ENCODE data around the gene HRG. TPM values are rescaled to one million over a fixed set of nuclear protein-coding genes. Genes with fewer than 3 reads are reported as not detected.
A peak's percentile ranks its signal among the peaks of the same experiment; 100 is the strongest.

Gene HRG
- total RNA-seq, 1 donor from 2014 or later: not detected

DNA sequence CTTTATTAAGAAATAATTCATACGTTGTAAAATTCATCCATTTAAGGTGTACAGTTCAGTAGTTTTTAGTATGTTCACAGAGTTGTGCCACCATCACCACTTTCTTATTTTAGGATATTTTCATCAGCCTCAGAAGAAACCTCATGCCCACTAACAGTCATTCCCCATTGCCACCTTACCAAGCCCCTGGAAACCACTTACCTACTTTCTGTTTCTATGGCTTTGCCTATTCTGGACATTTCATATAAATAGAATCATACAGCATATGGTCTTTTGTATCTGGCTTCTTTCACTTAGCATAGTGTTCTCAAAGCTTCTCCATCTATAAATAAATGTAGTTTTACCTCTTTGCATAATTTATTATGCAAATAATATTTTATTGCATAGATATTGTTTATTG lies 19.0 kb upstream of the HRG start:
- no peaks in the 10 kb centered on the region for H3K4me1 Mint-ChIP-seq
- no peaks in the 10 kb centered on the region for H3K9me3 Mint-ChIP-seq
- peaks cover 7% of the 10 kb centered on the region for H3K27me3 Mint-ChIP-seq (ENCODE audit: low read depth)
- TF ChIP-seq, protein P1, sequence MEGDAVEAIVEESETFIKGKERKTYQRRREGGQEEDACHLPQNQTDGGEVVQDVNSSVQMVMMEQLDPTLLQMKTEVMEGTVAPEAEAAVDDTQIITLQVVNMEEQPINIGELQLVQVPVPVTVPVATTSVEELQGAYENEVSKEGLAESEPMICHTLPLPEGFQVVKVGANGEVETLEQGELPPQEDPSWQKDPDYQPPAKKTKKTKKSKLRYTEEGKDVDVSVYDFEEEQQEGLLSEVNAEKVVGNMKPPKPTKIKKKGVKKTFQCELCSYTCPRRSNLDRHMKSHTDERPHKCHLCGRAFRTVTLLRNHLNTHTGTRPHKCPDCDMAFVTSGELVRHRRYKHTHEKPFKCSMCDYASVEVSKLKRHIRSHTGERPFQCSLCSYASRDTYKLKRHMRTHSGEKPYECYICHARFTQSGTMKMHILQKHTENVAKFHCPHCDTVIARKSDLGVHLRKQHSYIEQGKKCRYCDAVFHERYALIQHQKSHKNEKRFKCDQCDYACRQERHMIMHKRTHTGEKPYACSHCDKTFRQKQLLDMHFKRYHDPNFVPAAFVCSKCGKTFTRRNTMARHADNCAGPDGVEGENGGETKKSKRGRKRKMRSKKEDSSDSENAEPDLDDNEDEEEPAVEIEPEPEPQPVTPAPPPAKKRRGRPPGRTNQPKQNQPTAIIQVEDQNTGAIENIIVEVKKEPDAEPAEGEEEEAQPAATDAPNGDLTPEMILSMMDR (conservative IDR thresholded peaks at IDR 0.05): no peak
- H3K27ac Mint-ChIP-seq (ENCODE audit: unreplicated experiment): no peak overlapping the region
- H3K36me3 Mint-ChIP-seq (ENCODE audit: low read depth): no peaks in the 10 kb centered on the region
- no peak overlapping the region for H3K4me3 Mint-ChIP-seq
- DNase-seq (ENCODE audit: low read depth, low spot score): no peak

DNA sequence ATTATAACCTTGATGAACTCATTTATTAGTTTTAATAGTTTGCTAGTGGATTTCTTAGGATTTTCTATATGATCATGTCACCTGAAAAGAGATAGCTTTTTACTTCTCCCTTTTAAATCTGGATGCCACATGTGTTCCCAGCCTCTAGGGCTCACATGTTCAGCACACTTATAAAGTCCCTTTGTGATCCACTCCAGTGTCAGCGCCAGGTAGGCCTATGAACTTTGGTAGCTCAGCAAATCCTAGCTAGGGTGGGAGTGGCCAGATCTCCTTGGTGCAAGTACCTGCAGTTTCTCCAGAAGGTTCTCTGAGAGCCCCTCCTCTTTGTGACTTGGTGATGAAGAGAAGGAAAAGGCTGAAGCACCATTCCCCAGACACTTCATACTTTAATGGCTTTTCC lies 17.0 kb upstream of the HRG start:
- Mint-ChIP-seq H3K27ac (ENCODE audit: unreplicated experiment) (no peak overlapping the region), H3K36me3 (ENCODE audit: low read depth) (no peaks in the 10 kb centered on the region), H3K4me1 (peaks cover 5% of the 10 kb centered on the region), H3K4me3 (no peak overlapping the region), H3K27me3 (ENCODE audit: low read depth) (peaks cover 2% of the 10 kb centered on the region), H3K9me3 (no peaks in the 10 kb centered on the region)
- TF ChIP-seq, protein P1 (conservative IDR thresholded peaks at IDR 0.05): no peak
- no peak for DNase-seq (ENCODE audit: low read depth, low spot score)

DNA sequence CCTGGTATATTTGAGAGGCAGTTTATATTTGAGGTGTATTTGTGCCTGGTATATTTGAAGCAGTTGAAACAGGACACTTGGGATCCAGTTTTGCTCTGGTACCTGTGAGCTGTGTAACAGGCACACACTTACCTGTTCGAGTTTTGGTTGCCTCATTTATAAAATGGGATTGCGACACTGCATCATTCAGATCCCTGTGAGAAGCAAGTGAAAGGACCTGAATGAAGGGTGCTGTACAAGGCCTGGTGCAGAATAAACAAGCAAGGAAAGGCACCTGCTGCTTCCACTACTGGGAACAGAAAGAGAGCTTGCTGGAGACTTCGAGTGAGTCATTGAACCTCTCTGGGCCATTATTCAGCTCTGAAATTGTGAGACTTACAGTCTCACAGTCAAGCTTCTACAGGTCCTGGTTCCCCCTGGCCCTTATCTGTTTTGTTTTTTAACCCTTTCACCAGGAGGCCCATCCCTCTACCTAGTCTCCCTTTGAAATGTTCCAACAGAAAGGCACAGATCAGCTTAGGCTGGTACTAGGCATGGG lies 14.1 kb upstream of the HRG start:
- no peak for DNase-seq (ENCODE audit: low read depth, low spot score)
- TF ChIP-seq, protein P1 (conservative IDR thresholded peaks at IDR 0.05): no peak
- Mint-ChIP-seq H3K27me3 (ENCODE audit: low read depth) (peaks cover 2% of the 10 kb centered on the region), H3K9me3 (no peaks in the 10 kb centered on the region), H3K36me3 (ENCODE audit: low read depth) (no peaks in the 10 kb centered on the region), H3K4me3 (no peak overlapping the region), H3K27ac (ENCODE audit: unreplicated experiment) (no peak overlapping the region), H3K4me1 (peaks cover 5% of the 10 kb centered on the region)

DNA sequence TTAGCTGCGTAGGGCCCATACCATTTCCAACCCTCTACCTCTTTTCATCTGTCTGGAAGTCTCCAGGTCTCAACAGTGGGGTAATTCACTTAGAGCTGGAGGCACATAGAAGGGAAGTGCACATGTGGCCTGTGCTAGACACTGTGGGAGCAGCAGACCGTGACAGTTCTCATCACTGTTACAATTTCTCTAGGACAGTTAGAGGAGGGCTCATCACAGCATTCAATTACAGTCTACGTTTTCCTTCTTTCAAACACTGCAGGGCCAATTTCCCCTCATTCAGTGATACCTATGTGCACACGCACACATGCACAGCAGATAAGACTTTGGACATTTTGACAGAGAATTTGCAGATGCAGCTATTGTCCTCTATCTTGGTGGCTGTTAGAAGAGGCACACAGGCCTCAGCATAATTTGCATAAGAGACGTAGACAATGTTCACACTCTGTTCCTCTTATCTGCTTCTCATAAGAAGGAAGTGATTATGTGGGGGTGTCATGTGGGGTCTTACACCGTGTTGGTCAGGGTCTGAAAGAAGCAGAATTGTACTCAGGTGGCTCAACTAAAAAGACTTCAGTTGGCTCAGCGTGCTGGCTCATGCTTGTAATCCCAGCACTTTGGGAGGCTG lies 12.6 kb upstream of the HRG start:
- TF ChIP-seq, protein P1 (conservative IDR thresholded peaks at IDR 0.05): no peak
- H3K9me3 Mint-ChIP-seq: no peaks in the 10 kb centered on the region
- H3K4me3 Mint-ChIP-seq: no peak overlapping the region
- H3K27me3 Mint-ChIP-seq (ENCODE audit: low read depth): peaks cover 2% of the 10 kb centered on the region
- peaks cover 5% of the 10 kb centered on the region for H3K4me1 Mint-ChIP-seq
- no peak overlapping the region for H3K27ac Mint-ChIP-seq (ENCODE audit: unreplicated experiment)
- DNase-seq (ENCODE audit: low read depth, low spot score): no peak
- no peaks in the 10 kb centered on the region for H3K36me3 Mint-ChIP-seq (ENCODE audit: low read depth)

DNA sequence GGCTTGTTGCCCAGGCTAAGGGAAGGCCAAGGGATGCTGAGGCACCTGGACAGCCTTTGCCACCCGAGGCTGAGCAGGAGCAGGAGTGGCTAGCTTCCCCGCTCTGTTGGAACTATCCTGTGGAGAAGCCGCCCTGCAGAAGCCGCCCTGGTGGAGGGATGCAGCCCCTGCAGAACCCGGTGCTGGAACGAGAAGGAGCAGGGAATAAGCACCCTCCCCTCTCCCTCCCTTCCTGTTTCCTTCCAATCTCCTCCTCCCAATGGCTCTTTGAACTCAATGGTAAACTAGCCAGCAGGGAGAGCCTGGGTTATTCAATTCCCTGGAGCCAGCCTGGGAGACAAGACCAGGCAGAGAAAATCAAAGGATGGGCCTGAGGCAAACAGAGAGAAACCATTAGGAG lies 11.8 kb upstream of the HRG start:
- H3K27me3 Mint-ChIP-seq (ENCODE audit: low read depth): peaks cover 2% of the 10 kb centered on the region
- H3K9me3 Mint-ChIP-seq: no peaks in the 10 kb centered on the region
- no peak overlapping the region for H3K4me3 Mint-ChIP-seq
- no peak overlapping the region for H3K27ac Mint-ChIP-seq (ENCODE audit: unreplicated experiment)
- TF ChIP-seq, protein P1 (conservative IDR thresholded peaks at IDR 0.05): peak; percentile 37
- H3K36me3 Mint-ChIP-seq (ENCODE audit: low read depth): no peaks in the 10 kb centered on the region
- peaks cover 5% of the 10 kb centered on the region for H3K4me1 Mint-ChIP-seq
- peak; percentile 26 for DNase-seq (ENCODE audit: low read depth, low spot score)

Measured in neural crest cell (in vitro differentiated cells).